Astrocyte (in vitro differentiated cells and primary cell): ENCODE data around the gene CPNE2. TPM values are rescaled to one million over a fixed set of nuclear protein-coding genes. Genes with fewer than 3 reads are reported as not detected.

Experiments used
- DNase-seq: peaks from one replicate; pipeline ENCODE4 v3.0.0-alpha.2; 2010; ENCODE audit warnings: low read depth
- FAIRE-seq: peaks from 2 replicates; lab custom pipeline; 2011; peaks lifted over from hg19 to GRCh38; lab: Jason Lieb, UNC
- H2AFZ ChIP-seq: 2 replicates; pipeline ENCODE4 v1.6.0; 2012; ENCODE audit warnings: low read depth, low read length, inconsistent platforms
- H3K27ac ChIP-seq: 2 replicates; pipeline ENCODE4 v1.5.1; 2011; ENCODE audit warnings: low read depth, low read length, inconsistent platforms
- H3K27me3 ChIP-seq: 2 replicates; pipeline ENCODE4 v1.6.0; 2011; ENCODE audit warnings: low read length, inconsistent platforms; ENCODE audit not compliant: insufficient read depth
- H3K36me3 ChIP-seq: 2 replicates; pipeline ENCODE4 v1.5.1; 2011; ENCODE audit warnings: low read length, inconsistent platforms; ENCODE audit not compliant: insufficient read depth
- H3K4me1 ChIP-seq: 2 replicates; pipeline ENCODE4 v1.5.1; 2011; ENCODE audit warnings: low read length, inconsistent platforms; ENCODE audit not compliant: insufficient read depth
- H3K4me2 ChIP-seq: 2 replicates; pipeline ENCODE4 v1.6.0; 2012; ENCODE audit warnings: low read length, inconsistent platforms
- H3K4me3 ChIP-seq: 2 replicates; pipeline ENCODE4 v1.5.1; 2011; ENCODE audit warnings: low read depth, mild to moderate bottlenecking, low read length, inconsistent platforms; ENCODE audit not compliant: insufficient read depth
- H3K79me2 ChIP-seq: 2 replicates; pipeline ENCODE4 v1.6.0; 2012; ENCODE audit warnings: mild to moderate bottlenecking, low read length, inconsistent platforms; ENCODE audit not compliant: insufficient read depth
- H3K9ac ChIP-seq: 2 replicates; pipeline ENCODE4 v1.6.0; 2012; ENCODE audit warnings: mild to moderate bottlenecking, low read length, inconsistent platforms
- H3K9me3 ChIP-seq: 2 replicates; pipeline ENCODE4 v1.5.1; 2012; ENCODE audit warnings: low read depth, mild to moderate bottlenecking, low read length, inconsistent platforms; ENCODE audit not compliant: insufficient read depth
- H4K20me1 ChIP-seq: 2 replicates; pipeline ENCODE4 v1.6.0; 2012; ENCODE audit warnings: low read length, inconsistent platforms; ENCODE audit not compliant: insufficient read depth
- H3K27ac Mint-ChIP-seq: one replicate; pipeline ENCODE4 v1.8.0; 2021; ENCODE audit warnings: mild to moderate bottlenecking, mixed read lengths; ENCODE audit not compliant: unreplicated experiment
- H3K27me3 Mint-ChIP-seq: one replicate; pipeline ENCODE4 v1.8.0; 2021; ENCODE audit warnings: low read depth, mixed read lengths; ENCODE audit not compliant: unreplicated experiment
- H3K36me3 Mint-ChIP-seq: one replicate; pipeline ENCODE4 v1.8.0; 2021; ENCODE audit warnings: low read depth, mixed read lengths; ENCODE audit not compliant: unreplicated experiment
- H3K4me1 Mint-ChIP-seq: one replicate; pipeline ENCODE4 v1.8.0; 2021; ENCODE audit warnings: low read depth, mixed read lengths; ENCODE audit not compliant: unreplicated experiment
- H3K4me3 Mint-ChIP-seq: one replicate; pipeline ENCODE4 v1.8.0; 2021; ENCODE audit warnings: mild to moderate bottlenecking, moderate library complexity, mixed read lengths; ENCODE audit not compliant: unreplicated experiment
- H3K9me3 Mint-ChIP-seq: one replicate; pipeline ENCODE4 v1.8.0; 2021; ENCODE audit warnings: mild to moderate bottlenecking, mixed read lengths; ENCODE audit not compliant: unreplicated experiment
- EZH2 ChIP-seq: IDR thresholded peaks from 2 replicates; pipeline ENCODE4 v1.6.1; 2012; ENCODE audit warnings: mild to moderate bottlenecking, low read length, inconsistent platforms; ENCODE audit not compliant: insufficient read depth
- total RNA-seq: library from RNA; stranded (reverse); gene quantifications from 2 replicates; pipeline ENCODE4 v1.2.1, GENCODE V29; 2021
- TF ChIP-seq, protein P1 (sequence below): IDR thresholded peaks from 2 replicates; pipeline ENCODE4 v1.5.1; 2011; ENCODE audit warnings: low read depth, mild to moderate bottlenecking, inconsistent platforms, low read length, moderate library complexity; ENCODE audit not compliant: insufficient read depth

Gene CPNE2
- total RNA-seq, 1 donor from 2014 or later: 19.3 TPM

DNA sequence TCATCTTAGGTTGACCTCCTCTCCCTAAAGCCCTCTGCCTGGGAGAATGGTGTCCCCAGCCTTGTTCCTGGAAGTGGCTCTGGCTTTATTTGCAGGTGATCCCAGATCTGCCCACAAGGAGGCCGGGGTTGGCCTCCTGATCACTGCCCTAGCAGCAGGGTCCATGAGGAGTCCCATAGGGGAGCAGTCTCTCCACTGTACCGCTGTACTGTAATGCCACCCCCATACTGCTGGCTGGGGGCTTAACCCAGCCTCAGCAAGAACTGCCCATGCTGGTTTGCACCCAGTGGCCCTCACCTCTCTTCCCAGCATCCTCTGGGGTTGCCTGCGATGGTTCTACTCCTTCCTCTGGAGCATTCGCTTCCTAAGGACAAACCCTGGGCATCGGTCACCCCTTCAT, 54.4 kb downstream of the CPNE2 start:
- FAIRE-seq: no peak

DNA sequence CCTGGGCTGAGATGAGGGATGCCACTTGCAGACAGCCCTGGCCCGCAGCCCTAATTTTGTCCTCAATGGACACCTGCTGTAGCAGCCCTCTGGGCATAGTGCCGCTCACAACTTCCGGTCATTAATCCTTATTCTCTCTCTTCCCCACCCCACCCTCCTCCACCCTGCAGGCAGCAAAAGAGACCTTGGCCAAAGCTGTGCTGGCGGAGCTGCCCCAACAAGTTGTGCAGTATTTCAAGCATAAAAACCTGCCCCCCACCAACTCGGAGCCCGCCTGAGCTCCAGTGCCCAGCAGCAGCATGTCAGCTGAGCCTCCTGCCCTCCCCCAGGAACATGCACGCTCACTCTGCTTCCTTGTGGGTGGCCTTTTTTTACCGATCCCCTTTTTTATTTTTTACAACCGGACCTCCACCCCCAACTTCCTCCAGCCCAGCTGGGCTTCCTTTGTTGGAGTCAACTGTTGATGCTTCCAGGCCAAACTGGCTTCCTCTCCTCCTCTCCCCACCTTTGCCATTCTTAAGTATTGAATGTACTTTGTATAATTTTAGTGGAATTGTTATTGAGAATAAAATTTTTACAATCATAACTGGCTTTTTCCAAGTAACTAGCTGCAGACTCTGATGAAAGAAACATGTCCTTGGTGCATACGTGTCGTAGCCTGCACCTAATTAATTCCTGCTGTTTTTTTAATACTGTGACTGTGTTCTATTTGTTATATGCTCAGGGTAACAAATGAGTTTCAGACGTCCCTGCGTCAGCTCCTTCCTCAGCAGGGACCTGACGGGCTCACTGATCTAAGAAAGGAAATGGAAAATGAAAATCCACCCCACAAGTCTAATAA, 55.2 kb downstream of the CPNE2 start:
- H3K36me3 ChIP-seq: peaks cover 7% of the 10 kb centered on the region
- H3K9me3 ChIP-seq: no peaks in the 10 kb centered on the region
- FAIRE-seq (no peak), DNase-seq (no peak)
- peaks cover 10% of the 10 kb centered on the region for H3K4me1 Mint-ChIP-seq
- H3K4me3 Mint-ChIP-seq: no peak overlapping the region
- H3K27ac Mint-ChIP-seq: no peak overlapping the region
- H4K20me1 ChIP-seq: peaks cover 3% of the 10 kb centered on the region
- H3K9me3 Mint-ChIP-seq: peaks cover 2% of the 10 kb centered on the region
- H3K36me3 Mint-ChIP-seq: peaks cover 17% of the 10 kb centered on the region
- H3K9ac ChIP-seq: no peak overlapping the region
- no peak overlapping the region for H3K27ac ChIP-seq
- H3K4me1 ChIP-seq: peaks cover 12% of the 10 kb centered on the region
- H3K79me2 ChIP-seq: no peaks in the 10 kb centered on the region
- no peaks in the 10 kb centered on the region for H3K27me3 Mint-ChIP-seq
- no peak overlapping the region for H3K4me3 ChIP-seq
- TF ChIP-seq, protein P1, sequence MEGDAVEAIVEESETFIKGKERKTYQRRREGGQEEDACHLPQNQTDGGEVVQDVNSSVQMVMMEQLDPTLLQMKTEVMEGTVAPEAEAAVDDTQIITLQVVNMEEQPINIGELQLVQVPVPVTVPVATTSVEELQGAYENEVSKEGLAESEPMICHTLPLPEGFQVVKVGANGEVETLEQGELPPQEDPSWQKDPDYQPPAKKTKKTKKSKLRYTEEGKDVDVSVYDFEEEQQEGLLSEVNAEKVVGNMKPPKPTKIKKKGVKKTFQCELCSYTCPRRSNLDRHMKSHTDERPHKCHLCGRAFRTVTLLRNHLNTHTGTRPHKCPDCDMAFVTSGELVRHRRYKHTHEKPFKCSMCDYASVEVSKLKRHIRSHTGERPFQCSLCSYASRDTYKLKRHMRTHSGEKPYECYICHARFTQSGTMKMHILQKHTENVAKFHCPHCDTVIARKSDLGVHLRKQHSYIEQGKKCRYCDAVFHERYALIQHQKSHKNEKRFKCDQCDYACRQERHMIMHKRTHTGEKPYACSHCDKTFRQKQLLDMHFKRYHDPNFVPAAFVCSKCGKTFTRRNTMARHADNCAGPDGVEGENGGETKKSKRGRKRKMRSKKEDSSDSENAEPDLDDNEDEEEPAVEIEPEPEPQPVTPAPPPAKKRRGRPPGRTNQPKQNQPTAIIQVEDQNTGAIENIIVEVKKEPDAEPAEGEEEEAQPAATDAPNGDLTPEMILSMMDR: no peak
- no peak for TF ChIP-seq EZH2
- H2AFZ ChIP-seq: no peak overlapping the region
- H3K4me2 ChIP-seq: peak overlapping the region; percentile 31
- no peaks in the 10 kb centered on the region for H3K27me3 ChIP-seq

More for the DNA sequence above, 54.4 kb downstream of the CPNE2 start:
- H3K27ac Mint-ChIP-seq: no peak overlapping the region
- no peak for TF ChIP-seq EZH2
- TF ChIP-seq, protein P1: no peak
- no peak for DNase-seq
- H3K4me1 ChIP-seq: peaks cover 12% of the 10 kb centered on the region
- peaks cover 17% of the 10 kb centered on the region for H3K4me1 Mint-ChIP-seq
- no peaks in the 10 kb centered on the region for H3K9me3 ChIP-seq
- no peak overlapping the region for H3K9ac ChIP-seq
- no peak overlapping the region for H3K27ac ChIP-seq
- no peak overlapping the region for H3K4me2 ChIP-seq
- H3K36me3 ChIP-seq: no peaks in the 10 kb centered on the region
- H3K27me3 Mint-ChIP-seq: peaks cover 3% of the 10 kb centered on the region
- H3K4me3 Mint-ChIP-seq: no peak overlapping the region
- H3K9me3 Mint-ChIP-seq: peaks cover 2% of the 10 kb centered on the region
- peaks cover 3% of the 10 kb centered on the region for H4K20me1 ChIP-seq
- H3K27me3 ChIP-seq: no peaks in the 10 kb centered on the region
- H3K79me2 ChIP-seq: no peaks in the 10 kb centered on the region
- peaks cover 11% of the 10 kb centered on the region for H3K36me3 Mint-ChIP-seq
- no peak overlapping the region for H2AFZ ChIP-seq
- H3K4me3 ChIP-seq: no peak overlapping the region

DNA sequence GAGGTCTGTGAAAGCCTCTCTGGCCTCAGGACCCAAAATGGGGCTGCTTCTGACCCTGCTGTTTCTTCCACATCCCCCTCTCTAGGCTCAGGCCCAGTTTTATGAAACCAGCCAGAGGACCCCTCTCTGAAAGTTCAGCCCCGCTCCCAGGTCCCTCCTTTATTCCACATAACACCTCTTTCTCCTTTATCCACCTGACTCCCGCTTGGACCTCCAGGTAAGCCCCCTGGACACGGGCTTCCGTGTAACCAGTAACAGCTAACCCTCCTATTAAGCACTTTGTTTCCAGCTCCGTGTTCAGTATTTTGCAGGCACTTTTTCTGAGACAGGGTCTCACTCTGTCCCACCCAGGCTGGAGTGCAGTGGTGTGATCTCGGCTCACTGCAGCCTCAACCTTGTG, 56.1 kb downstream of the CPNE2 start:
- Histone ChIP-seq H3K9me3 (no peaks in the 10 kb centered on the region), H3K4me2 (no peak overlapping the region), H3K36me3 (peaks cover 14% of the 10 kb centered on the region), H3K79me2 (no peaks in the 10 kb centered on the region), H3K9ac (no peak overlapping the region), H2AFZ (no peak overlapping the region), H3K27me3 (no peaks in the 10 kb centered on the region), H3K4me3 (no peak overlapping the region), H4K20me1 (peaks cover 3% of the 10 kb centered on the region), H3K27ac (no peak overlapping the region), H3K4me1 (peaks cover 12% of the 10 kb centered on the region)
- no peak for TF ChIP-seq EZH2
- TF ChIP-seq, protein P1: no peak
- peaks cover 2% of the 10 kb centered on the region for H3K9me3 Mint-ChIP-seq
- peaks cover 10% of the 10 kb centered on the region for H3K4me1 Mint-ChIP-seq
- H3K27ac Mint-ChIP-seq: no peak overlapping the region
- no peak overlapping the region for H3K4me3 Mint-ChIP-seq
- no peaks in the 10 kb centered on the region for H3K27me3 Mint-ChIP-seq
- no peak for DNase-seq
- H3K36me3 Mint-ChIP-seq: peaks cover 23% of the 10 kb centered on the region
- FAIRE-seq: no peak
